BLaER1 treated with 17β-estradiol and CSF1 and Interleukin-3, amounts not matched to agents 10 nM and 100 nM (cell line): ENCODE results near the gene IGSF21.

Experiments used
- H3K27ac ChIP-seq, 11 experiments: shearing (Covaris generic); formaldehyde crosslinking; 2 replicates each; pipeline ENCODE4 v1.8.1; 2022
- H3K27me3 ChIP-seq, 11 experiments: shearing (Covaris generic); formaldehyde crosslinking; 2 replicates each; pipeline ENCODE4 v1.8.1; 2022
- H3K36me3 ChIP-seq, 11 experiments: shearing (Covaris generic); formaldehyde crosslinking; 2 replicates each; pipeline ENCODE4 v1.8.1; 2022
- H3K4me1 ChIP-seq, 10 experiments: shearing (Covaris generic); formaldehyde crosslinking; 2 replicates each; pipeline ENCODE4 v1.8.1; 2022
- H3K4me2 ChIP-seq, 11 experiments: shearing (Covaris generic); formaldehyde crosslinking; 2 replicates each; pipeline ENCODE4 v1.8.1; 2022
- H3K4me3 ChIP-seq, 10 experiments: shearing (Covaris generic); formaldehyde crosslinking; 2 replicates each; pipeline ENCODE4 v1.8.1; 2022
- H3K9ac ChIP-seq, 11 experiments: shearing (Covaris generic); formaldehyde crosslinking; 2 replicates each; pipeline ENCODE4 v1.8.1; 2022
- H3K9me3 ChIP-seq, 11 experiments: shearing (Covaris generic); formaldehyde crosslinking; replicated peaks in 1 of 11; 2 replicates each; pipeline ENCODE4 v1.8.1; 2022
- H4K20me1 ChIP-seq, 11 experiments: shearing (Covaris generic); formaldehyde crosslinking; 2 replicates each; pipeline ENCODE4 v1.8.1; 2022
- Cebpa-rat ChIP-seq, 11 experiments: shearing (Covaris generic); IDR thresholded peaks; 2 replicates each; pipeline ENCODE4 v1.8.1; 2022

IGSF21 gene

DNA sequence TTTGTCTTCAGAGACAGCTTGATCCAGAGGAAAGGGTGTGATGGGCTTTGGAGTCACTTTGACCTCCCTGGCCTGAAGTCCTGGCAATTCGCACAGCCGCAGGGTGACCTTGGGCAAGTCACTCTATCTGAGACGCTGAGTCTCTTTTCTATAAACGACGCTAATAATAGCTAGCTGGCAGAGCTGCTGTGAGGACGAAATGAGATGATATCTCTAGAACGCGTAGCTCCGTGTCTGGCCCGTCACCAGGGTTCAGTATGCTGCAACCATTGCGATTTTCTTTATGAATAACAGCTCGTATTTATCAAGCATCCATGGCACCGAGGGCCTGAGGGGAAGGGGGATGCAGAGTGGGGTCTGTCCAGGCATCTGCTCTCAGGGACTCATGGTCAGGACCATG is 58.7 kb downstream of the IGSF21 start:
- Histone ChIP-seq H4K20me1 (no peaks in the 10 kb centered on the region; a peak in 1 of 22 replicates), H3K4me2 (peak overlapping the region in 5 of 11 experiments; percentile 58 to 87 (median 69); a peak in 8 of 22 replicates), H3K9me3 (no peaks in the 10 kb centered on the region), H3K27me3 (no peaks in the 10 kb centered on the region), H3K27ac (peak overlapping the region in 6 of 11 experiments; percentile 42 to 83 (median 60); a peak in 9 of 22 replicates), H3K36me3 (no peaks in the 10 kb centered on the region), H3K4me3 (no peak overlapping the region), H3K9ac (peak overlapping the region in 3 of 11 experiments; percentile 7 to 40 (median 13); a peak in 1 of 22 replicates), H3K4me1 (peaks cover 0 to 72% (median 11%) of the 10 kb centered on the region in 10 experiments; a peak in 11 of 20 replicates)
- no peak for TF ChIP-seq Cebpa-rat (IDR thresholded peaks at IDR 0.05)

DNA sequence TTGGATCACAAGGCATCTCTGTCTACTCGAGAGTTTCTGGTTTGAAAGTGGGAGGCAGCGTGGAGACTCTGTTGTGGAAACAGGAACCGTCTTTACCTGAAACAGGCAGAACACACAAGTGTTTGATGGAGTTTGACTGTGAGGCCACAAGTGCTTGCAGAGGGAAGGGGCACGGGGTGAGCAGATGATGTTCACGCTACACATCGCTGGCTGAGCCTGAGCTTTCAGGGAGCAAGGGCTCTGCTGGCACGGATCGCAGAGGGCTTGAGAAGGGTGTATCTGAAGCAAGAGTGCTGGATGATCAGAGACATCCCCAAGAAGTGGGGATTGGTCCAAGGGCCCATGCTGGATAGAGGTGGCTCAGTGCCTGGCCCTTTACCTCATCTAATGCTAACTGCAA is 59.3 kb downstream of the IGSF21 start:
- TF ChIP-seq Cebpa-rat (IDR thresholded peaks at IDR 0.05) = no peak
- no peaks in the 10 kb centered on the region; a peak in 1 of 22 replicates for H4K20me1 ChIP-seq
- peak overlapping the region in 3 of 11 experiments; percentile 69 to 87 (median 75); a peak in 6 of 22 replicates for H3K4me2 ChIP-seq
- H3K4me3 ChIP-seq = no peak overlapping the region
- H3K36me3 ChIP-seq = no peaks in the 10 kb centered on the region
- H3K4me1 ChIP-seq = peaks cover 0 to 70% (median 11%) of the 10 kb centered on the region in 10 experiments; a peak in 11 of 20 replicates
- H3K27ac ChIP-seq = no peak overlapping the region; a peak in 1 of 22 replicates
- H3K9ac ChIP-seq = no peak overlapping the region
- no peaks in the 10 kb centered on the region for H3K27me3 ChIP-seq
- H3K9me3 ChIP-seq = no peaks in the 10 kb centered on the region

DNA sequence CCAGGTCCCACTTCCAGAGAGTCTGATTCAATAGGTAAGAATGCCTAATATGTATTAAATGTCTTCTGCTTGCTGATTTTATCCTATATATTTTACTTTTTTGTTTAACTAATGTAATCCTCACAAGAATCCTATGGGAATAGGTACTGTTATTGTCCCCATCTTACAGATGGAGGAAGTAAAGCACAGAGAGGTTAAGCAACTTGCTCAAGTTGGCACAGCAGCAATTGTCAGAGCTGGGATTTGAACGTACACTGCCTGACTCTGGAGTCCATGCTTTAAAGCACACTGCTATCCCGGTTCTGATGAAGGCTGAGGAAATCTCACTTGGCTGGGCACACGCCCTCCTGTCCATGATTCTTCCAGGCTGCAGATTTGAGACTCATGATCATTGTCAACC is 62.8 kb downstream of the IGSF21 start:
- Histone ChIP-seq H3K4me3 (no peak overlapping the region), H3K27me3 (peaks cover 0 to 18% (median 9%) of the 10 kb centered on the region in 11 experiments; a peak in 12 of 22 replicates), H3K9me3 (no peaks in the 10 kb centered on the region), H3K36me3 (no peaks in the 10 kb centered on the region), H4K20me1 (peaks cover 0 to 4% (median 0%) of the 10 kb centered on the region in 11 experiments; a peak in 3 of 22 replicates), H3K9ac (no peak overlapping the region), H3K4me2 (no peak overlapping the region), H3K4me1 (peaks cover 8 to 54% (median 16%) of the 10 kb centered on the region in 10 experiments; a peak in 19 of 20 replicates), H3K27ac (no peak overlapping the region)
- TF ChIP-seq Cebpa-rat (IDR thresholded peaks at IDR 0.05) = no peak

DNA sequence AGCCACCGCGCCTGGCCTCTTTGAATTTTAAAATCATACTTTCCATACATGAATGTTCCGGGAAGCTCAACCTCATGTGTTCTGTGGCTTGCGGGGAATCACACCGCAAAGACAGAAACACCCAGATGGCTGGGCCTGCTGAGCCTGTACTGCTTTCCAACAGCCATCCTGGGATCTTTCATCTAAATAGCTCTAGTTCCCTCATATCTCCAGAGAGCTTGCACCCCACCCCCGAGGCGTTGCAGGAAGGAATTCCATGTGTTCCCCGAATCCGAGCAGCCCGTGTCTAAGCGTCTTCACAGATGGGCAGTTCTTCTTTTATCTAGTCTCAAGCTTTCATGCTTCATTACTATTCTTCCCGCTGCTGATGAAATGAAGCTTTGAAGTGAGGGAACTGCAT is 66.4 kb downstream of the IGSF21 start:
- peaks cover 0 to 24% (median 11%) of the 10 kb centered on the region in 11 experiments; a peak in 13 of 22 replicates for H3K27me3 ChIP-seq
- no peak for TF ChIP-seq Cebpa-rat (IDR thresholded peaks at IDR 0.05)
- no peaks in the 10 kb centered on the region for H3K9me3 ChIP-seq

DNA sequence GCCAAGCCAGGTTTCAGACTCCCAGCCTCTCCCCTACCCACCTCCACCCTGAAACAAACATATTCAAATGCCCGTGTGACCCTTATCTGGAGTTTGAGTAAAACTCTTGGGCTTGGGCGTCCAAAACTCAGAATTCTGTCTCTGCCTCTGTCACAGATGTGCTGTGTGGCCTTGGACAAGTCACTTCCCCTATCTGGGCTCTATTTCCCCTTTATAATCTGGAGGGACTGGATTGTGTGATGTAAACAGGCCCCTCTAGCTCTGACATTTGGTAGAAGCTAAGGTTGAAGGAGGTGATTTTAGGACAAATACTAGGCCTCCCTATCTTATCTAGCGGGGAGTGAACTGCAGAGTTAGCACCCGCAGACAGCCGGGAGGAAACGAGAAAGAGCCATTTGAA is 67.5 kb downstream of the IGSF21 start:
- peaks cover 0 to 24% (median 11%) of the 10 kb centered on the region in 11 experiments; a peak in 13 of 22 replicates for H3K27me3 ChIP-seq
- H3K9me3 ChIP-seq = no peaks in the 10 kb centered on the region
- peaks cover 34 to 56% (median 41%) of the 10 kb centered on the region in 10 experiments for H3K4me1 ChIP-seq
- H3K4me3 ChIP-seq = no peak overlapping the region
- H3K36me3 ChIP-seq = no peaks in the 10 kb centered on the region
- peak overlapping the region in 9 of 11 experiments; percentile 11 to 51 (median 37); a peak in 11 of 22 replicates for H3K4me2 ChIP-seq
- peaks cover 0 to 8% (median 0%) of the 10 kb centered on the region in 11 experiments; a peak in 2 of 22 replicates for H4K20me1 ChIP-seq
- TF ChIP-seq Cebpa-rat (IDR thresholded peaks at IDR 0.05) = no peak
- no peak overlapping the region for H3K27ac ChIP-seq
- no peak overlapping the region for H3K9ac ChIP-seq

More for the DNA sequence above, 66.4 kb downstream of the IGSF21 start:
- H3K4me3 ChIP-seq = no peak overlapping the region
- H3K4me1 ChIP-seq = peaks cover 34 to 56% (median 41%) of the 10 kb centered on the region in 10 experiments
- H3K36me3 ChIP-seq = no peaks in the 10 kb centered on the region
- peaks cover 0 to 8% (median 0%) of the 10 kb centered on the region in 11 experiments; a peak in 2 of 22 replicates for H4K20me1 ChIP-seq
- H3K9ac ChIP-seq = no peak overlapping the region
- no peak overlapping the region for H3K27ac ChIP-seq
- H3K4me2 ChIP-seq = peak overlapping the region; percentile 11 to 60 (median 37); a peak in 18 of 22 replicates

DNA sequence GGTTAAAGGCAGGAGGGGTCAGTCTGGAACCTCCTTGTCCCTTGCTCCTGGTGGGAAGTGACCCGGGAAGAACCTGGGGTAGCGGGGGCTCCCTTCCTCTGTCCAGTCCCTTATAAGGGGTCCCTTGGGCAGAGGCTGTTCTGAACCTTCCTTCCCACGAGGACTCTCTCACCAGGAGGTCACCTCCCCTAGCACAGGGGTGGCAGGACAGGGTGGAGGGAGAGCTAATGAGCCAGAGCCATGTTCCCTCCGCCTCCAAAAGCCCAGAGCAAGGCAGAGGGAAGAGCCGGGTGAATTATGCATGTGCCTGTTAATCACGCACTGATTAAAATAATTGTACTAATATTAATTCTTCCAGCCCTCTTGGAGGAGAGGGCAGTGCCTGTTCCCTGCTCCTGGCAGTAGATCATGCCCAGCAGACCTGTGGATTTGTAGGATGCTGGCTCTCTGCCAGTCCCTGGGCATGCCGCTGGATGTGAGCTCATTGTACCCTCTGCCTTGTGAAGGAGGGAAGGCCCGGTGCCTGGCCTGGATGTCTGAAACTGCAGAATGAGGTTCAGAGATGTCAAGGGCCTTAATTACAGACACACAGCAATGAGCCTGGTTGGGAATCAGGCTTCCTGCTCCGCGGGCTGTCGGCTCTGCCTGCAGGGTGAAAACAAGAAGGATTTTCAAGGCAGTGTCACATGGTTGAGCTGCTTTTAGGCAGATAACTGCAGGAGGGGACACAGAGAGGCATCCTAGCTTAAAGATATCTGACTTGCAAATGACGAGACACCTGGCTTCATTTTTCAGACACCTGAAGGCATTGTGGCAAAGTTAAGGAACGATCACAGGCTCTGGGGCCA is 68.2 kb downstream of the IGSF21 start:
- Histone ChIP-seq H3K4me3 (no peak overlapping the region), H4K20me1 (peaks cover 0 to 8% (median 0%) of the 10 kb centered on the region in 11 experiments; a peak in 2 of 22 replicates), H3K4me1 (peaks cover 34 to 56% (median 41%) of the 10 kb centered on the region in 10 experiments), H3K27me3 (peaks cover 0 to 24% (median 11%) of the 10 kb centered on the region in 11 experiments; a peak in 13 of 22 replicates), H3K9me3 (no peaks in the 10 kb centered on the region), H3K27ac (no peak overlapping the region), H3K9ac (no peak overlapping the region), H3K36me3 (no peaks in the 10 kb centered on the region), H3K4me2 (peak overlapping the region in 9 of 11 experiments; percentile 20 to 74 (median 57); a peak in 16 of 22 replicates)
- no peak for TF ChIP-seq Cebpa-rat (IDR thresholded peaks at IDR 0.05)

DNA sequence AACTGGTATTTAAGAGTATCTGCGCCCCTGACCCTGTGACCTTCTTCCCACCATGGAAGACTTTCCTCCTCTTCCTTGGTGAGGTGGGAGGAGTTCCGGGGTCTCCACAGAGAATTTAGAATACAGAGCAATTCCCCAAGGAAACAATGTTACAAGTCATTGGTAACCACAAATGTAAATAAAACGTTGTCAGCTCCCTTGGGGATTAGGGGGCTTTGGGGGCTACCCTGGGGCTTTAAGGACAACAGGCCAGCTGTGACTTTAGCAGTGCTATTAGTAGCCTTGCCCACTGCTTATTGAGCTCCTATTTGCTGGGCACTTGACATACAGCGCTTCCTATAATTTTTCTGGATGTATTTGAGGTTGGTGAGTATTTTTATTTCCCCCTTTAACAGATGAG is 69.0 kb downstream of the IGSF21 start:
- Histone ChIP-seq H3K4me3 (no peak overlapping the region), H3K9ac (no peak overlapping the region), H3K36me3 (no peaks in the 10 kb centered on the region), H3K27ac (no peak overlapping the region), H3K4me1 (peaks cover 34 to 50% (median 40%) of the 10 kb centered on the region in 10 experiments), H4K20me1 (peaks cover 0 to 8% (median 0%) of the 10 kb centered on the region in 11 experiments; a peak in 3 of 22 replicates), H3K4me2 (peak overlapping the region in 10 of 11 experiments; percentile 9 to 74 (median 55); a peak in 17 of 22 replicates), H3K27me3 (peaks cover 0 to 24% (median 11%) of the 10 kb centered on the region in 11 experiments; a peak in 13 of 22 replicates), H3K9me3 (no peaks in the 10 kb centered on the region)
- no peak for TF ChIP-seq Cebpa-rat (IDR thresholded peaks at IDR 0.05)

DNA sequence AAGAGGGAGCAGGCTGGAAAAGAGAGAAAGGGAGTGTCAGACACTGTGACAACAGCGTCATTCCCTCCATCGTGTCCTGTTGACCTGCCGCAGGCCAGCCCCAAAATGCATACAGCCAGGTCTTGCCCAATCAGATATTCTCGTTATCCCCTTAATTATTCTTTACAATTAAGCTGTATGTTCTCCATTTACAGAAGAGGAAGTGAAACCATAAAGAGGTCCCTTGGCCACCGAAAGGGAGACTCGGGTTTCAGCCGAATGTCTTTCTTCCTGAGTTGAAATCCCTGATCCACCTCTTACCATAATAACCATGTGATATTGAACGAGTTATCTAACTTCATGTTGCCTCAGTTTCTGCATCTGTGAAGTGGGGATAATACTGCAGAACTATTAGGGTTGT is 70.5 kb downstream of the IGSF21 start:
- peaks cover 40 to 64% (median 47%) of the 10 kb centered on the region in 10 experiments for H3K4me1 ChIP-seq
- no peaks in the 10 kb centered on the region for H3K9me3 ChIP-seq
- H3K4me2 ChIP-seq = peak overlapping the region; percentile 30 to 83 (median 64); a peak in 21 of 22 replicates
- peaks cover 0 to 8% (median 0%) of the 10 kb centered on the region in 11 experiments; a peak in 3 of 22 replicates for H4K20me1 ChIP-seq
- no peak overlapping the region for H3K4me3 ChIP-seq
- no peak overlapping the region for H3K27ac ChIP-seq
- no peak for TF ChIP-seq Cebpa-rat (IDR thresholded peaks at IDR 0.05)
- no peak overlapping the region for H3K9ac ChIP-seq
- no peaks in the 10 kb centered on the region for H3K36me3 ChIP-seq
- H3K27me3 ChIP-seq = peaks cover 0 to 24% (median 11%) of the 10 kb centered on the region in 11 experiments; a peak in 13 of 22 replicates

DNA sequence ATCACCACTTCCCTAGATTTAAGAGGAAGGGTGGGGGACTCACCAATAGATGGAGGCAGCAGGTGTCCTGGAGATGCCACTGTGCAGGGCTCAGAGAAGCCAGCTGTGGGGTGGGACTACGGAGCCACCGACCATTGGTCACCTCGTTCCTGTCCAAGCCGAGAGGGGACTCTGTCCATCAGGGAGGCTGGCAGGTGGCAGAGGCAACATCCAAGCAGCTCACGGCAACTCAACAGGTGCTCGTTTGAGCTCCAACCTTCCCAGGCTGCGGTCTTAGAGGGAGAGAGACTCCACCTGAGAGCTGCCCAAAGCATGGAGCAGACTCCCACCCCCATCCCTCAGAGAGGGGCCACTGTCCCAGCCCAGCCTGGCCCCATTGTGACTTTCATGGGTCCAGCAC is 71.4 kb downstream of the IGSF21 start:
- no peak overlapping the region for H3K4me3 ChIP-seq
- H3K9me3 ChIP-seq = no peaks in the 10 kb centered on the region
- 0 out of 22 replicates have a peak overlapping the region, but pooled peaks of 1 of the 11 experiments have one; percentile 83 for H3K4me2 ChIP-seq
- H3K27ac ChIP-seq = no peak overlapping the region
- no peaks in the 10 kb centered on the region for H3K36me3 ChIP-seq
- peaks cover 0 to 8% (median 0%) of the 10 kb centered on the region in 11 experiments; a peak in 3 of 22 replicates for H4K20me1 ChIP-seq
- TF ChIP-seq Cebpa-rat (IDR thresholded peaks at IDR 0.05) = no peak
- no peak overlapping the region for H3K9ac ChIP-seq
- peaks cover 49 to 71% (median 55%) of the 10 kb centered on the region in 10 experiments for H3K4me1 ChIP-seq
- peaks cover 0 to 20% (median 10%) of the 10 kb centered on the region in 11 experiments; a peak in 13 of 22 replicates for H3K27me3 ChIP-seq
